K562 (cell line): Measurements from ENCODE around the gene CACNA1C. TPM values are rescaled to one million over a fixed set of nuclear protein-coding genes. Genes with fewer than 3 reads are reported as not detected.

ENCODE experiments used
- ATAC-seq: fragments of 200-7000 bp; cut with Tn5 transposase; 3 replicates; pipeline ENCODE4 v1.9.1; 2020; ENCODE audit warnings: moderate library complexity
- BruUV-seq: library from RNA; stranded (reverse); fragments of 400-500 nt; replicated peaks from 2 replicates; lab custom pipeline; 2021; lab: Mats Ljungman, UMichigan
- CTCF ChIA-PET: fragments of 300-600 bp; formaldehyde crosslinking; extraction: SDS; loops from one replicate; lab custom pipeline; 2021; ENCODE audit warnings: low intra/inter-chr PET ratio; lab: Yijun Ruan, JAX
- POLR2A ChIA-PET: fragments of 300-600, 350-650 bp; sonication (Branson Sonifier 250); formaldehyde crosslinking; extraction: SDS; loops from one replicate; lab custom pipeline; 2021; ENCODE audit warnings: antibody characterized with exemption, inconsistent platforms; lab: Yijun Ruan, JAX
- DNase-seq, 4 experiments: peaks; one replicate each; pipeline versions ENCODE4 v3.0.0 to v3.0.0-alpha.2; 2011 to 2018; ENCODE audit warnings: low spot score in 3 of 4, mixed read lengths in 3 of 4; ENCODE audit errors: extremely low read depth in 1 of 4
- FAIRE-seq: peaks from 2 replicates; lab custom pipeline; 2011; peaks lifted over from hg19 to GRCh38; lab: Jason Lieb, UNC
- H2AFZ ChIP-seq: 2 replicates; pipeline ENCODE4 v1.6.0; 2011; ENCODE audit warnings: low read depth, low read length, control low read depth, inconsistent platforms
- H3K27ac ChIP-seq: fragments of 200-600 bp; 3 replicates; pipeline ENCODE4 v1.8.0; 2011; ENCODE audit warnings: low read depth, mild to moderate bottlenecking, control low read depth, inconsistent platforms, low read length, moderate library complexity, mixed read lengths; ENCODE audit errors: extremely low read depth
- H3K27me3 ChIP-seq, 2 experiments: fragments of 300-600 bp in 1 of 2; 2 replicates in 1 of 2; 3 replicates in 1 of 2; pipeline versions ENCODE4 v1.6.0 to v1.8.0; 2011; ENCODE audit warnings: inconsistent platforms in 2 of 2, low read length in 2 of 2, mild to moderate bottlenecking in 1 of 2, mixed read lengths in 1 of 2, moderate library complexity in 1 of 2; ENCODE audit not compliant: control insufficient read depth in 2 of 2, insufficient read depth in 2 of 2
- H3K36me3 ChIP-seq: fragments of 300-600 bp; 3 replicates; pipeline ENCODE4 v1.8.0; 2011; ENCODE audit warnings: mild to moderate bottlenecking, low read length, inconsistent platforms; ENCODE audit not compliant: control insufficient read depth, insufficient read depth
- H3K4me1 ChIP-seq, 2 experiments: fragments of 200-600 bp in 1 of 2; replicated peaks in 1 of 2; 2 replicates in 1 of 2; 3 replicates in 1 of 2; pipeline versions ENCODE4 v1.5.1 to v1.8.0; 2011; ENCODE audit warnings: inconsistent platforms in 2 of 2, low read length in 2 of 2, mild to moderate bottlenecking in 1 of 2, mixed read lengths in 1 of 2, moderate library complexity in 1 of 2; ENCODE audit not compliant: control insufficient read depth in 2 of 2, insufficient read depth in 2 of 2
- H3K4me2 ChIP-seq: 2 replicates; pipeline ENCODE4 v1.6.1; 2011; ENCODE audit warnings: low read length, control low read depth, inconsistent platforms, mixed read lengths; ENCODE audit not compliant: insufficient read depth
- H3K4me3 ChIP-seq: fragments of 200-600 bp; sonication (generic), shearing (Covaris generic); 2 replicates; pipeline ENCODE4 v1.5.1; 2016; ENCODE audit warnings: control low read depth, inconsistent platforms
- H3K79me2 ChIP-seq: fragments of 200-600 bp; 3 replicates; pipeline ENCODE4 v1.8.0; 2011; ENCODE audit warnings: low read length, inconsistent platforms; ENCODE audit not compliant: control insufficient read depth, insufficient read depth
- H3K9ac ChIP-seq, 2 experiments: 2 replicates each; pipeline versions ENCODE4 v1.6.0 to v1.6.1; 2011; ENCODE audit warnings: low read depth in 2 of 2, low read length in 2 of 2, control low read depth in 1 of 2, inconsistent platforms in 1 of 2, mild to moderate bottlenecking in 1 of 2, mixed read lengths in 1 of 2; ENCODE audit not compliant: insufficient read depth in 1 of 2
- H3K9me1 ChIP-seq: one replicate; pipeline ENCODE4 v1.6.0; 2011; ENCODE audit warnings: inconsistent platforms, mild to moderate bottlenecking, low read length, moderate library complexity; ENCODE audit not compliant: control insufficient read depth, insufficient read depth
- H3K9me3 ChIP-seq: replicated peaks from 2 replicates; pipeline ENCODE4 v1.5.1; 2011; ENCODE audit warnings: low read depth, low read length, inconsistent platforms; ENCODE audit not compliant: control insufficient read depth, insufficient read depth
- H4K20me1 ChIP-seq: replicated peaks from 2 replicates; pipeline ENCODE4 v1.6.1; 2011; ENCODE audit warnings: low read length, inconsistent platforms, mixed read lengths; ENCODE audit not compliant: control insufficient read depth, insufficient read depth
- BMI1 ChIP-seq: fragments of 150-350 bp; IDR thresholded peaks from 2 replicates; pipeline ENCODE4 v1.6.1; 2014; ENCODE audit warnings: low read length
- BRF2 ChIP-seq: IDR thresholded peaks from 3 replicates; pipeline ENCODE4 v1.6.1; 2011; ENCODE audit warnings: borderline replicate concordance, mild to moderate bottlenecking; ENCODE audit not compliant: insufficient read length, insufficient read depth
- CAMTA2 ChIP-seq: fragments of 250-450 bp; sonication (Bioruptor Pico); conservative IDR thresholded peaks from 2 replicates; pipeline ENCODE4 v1.5.1; 2022
- CC2D1A ChIP-seq: fragments of 450-650 bp; IDR thresholded peaks from 2 replicates; pipeline ENCODE4 v1.6.1; 2017; ENCODE audit warnings: mild to moderate bottlenecking
- DIDO1 ChIP-seq: fragments of 450-650 bp; IDR thresholded peaks from 2 replicates; pipeline ENCODE4 v1.6.1; 2016; ENCODE audit warnings: low read depth, missing biosample characterization, missing genetic modification characterization
- EHMT2 ChIP-seq: fragments of 450-650 bp; IDR thresholded peaks from 2 replicates; pipeline ENCODE4 v1.6.1; 2018; ENCODE audit warnings: antibody characterized with exemption
- HOMEZ ChIP-seq: fragments of 250-450 bp; sonication (Bioruptor Pico); IDR thresholded peaks from 2 replicates; pipeline ENCODE4 v1.4.0; 2020; ENCODE audit warnings: mild to moderate bottlenecking, moderate library complexity
- JUNB ChIP-seq: fragments of 450-650 bp; formaldehyde crosslinking; conservative IDR thresholded peaks from 2 replicates; pipeline ENCODE4 v1.4.0; 2020; ENCODE audit warnings: mild to moderate bottlenecking
- MCM3 ChIP-seq: fragments of 450-650 bp; IDR thresholded peaks from 2 replicates; pipeline ENCODE4 v1.6.1; 2016
- MITF ChIP-seq: IDR thresholded peaks from 2 replicates; pipeline ENCODE4 v1.6.1; 2014; ENCODE audit warnings: antibody characterized with exemption
- MYNN ChIP-seq, 2 experiments: sonication (generic); formaldehyde crosslinking in 1 of 2; IDR thresholded peaks; 2 replicates each; pipeline versions ENCODE4 v1.5.0 to v1.6.1; 2016 to 2020; ENCODE audit warnings: antibody characterized with exemption in 1 of 2, missing genetic modification reagents in 1 of 2
- POLR2B ChIP-seq: fragments of 450-650 bp; IDR thresholded peaks from 2 replicates; pipeline ENCODE4 v1.6.1; 2018; ENCODE audit warnings: low read depth; ENCODE audit not compliant: partially characterized antibody
- RHOXF2B ChIP-seq: fragments of 250-450 bp; sonication (Bioruptor Pico); conservative IDR thresholded peaks from 2 replicates; pipeline ENCODE4 v1.5.1; 2021
- SRSF7 ChIP-seq: fragments of 200-400 bp; formaldehyde crosslinking; optimal IDR thresholded peaks from 2 replicates; pipeline ENCODE3; 2017; ENCODE audit warnings: mild to moderate bottlenecking, low read depth, low read length
- TAF9B ChIP-seq: fragments of 450-650 bp; IDR thresholded peaks from 2 replicates; pipeline ENCODE4 v1.6.1; 2018; ENCODE audit warnings: mild to moderate bottlenecking; ENCODE audit not compliant: partially characterized antibody
- TSHZ1 ChIP-seq: fragments of 250-450 bp; sonication (Bioruptor Pico); IDR thresholded peaks from 2 replicates; pipeline ENCODE4 v1.4.0; 2020; ENCODE audit warnings: mild to moderate bottlenecking, moderate library complexity
- WGBS: fragments of 100-300 bp; shearing (Covaris generic); methylation state at CpG from one replicate; pipeline ENCODE4 v1.1.6; 2016; ENCODE audit warnings: low coverage, mixed read lengths; ENCODE audit not compliant: insufficient coverage; ENCODE audit errors: missing lambda C conversion rate; 5-methylcytosine and 5-hydroxymethylcytosine counted together
- in situ Hi-C: fragments of 300-500 bp; cut with MboI; formaldehyde crosslinking; loops from 4 replicates; pipeline ENCODE4 v1.15.0; 2018; ENCODE audit warnings: inconsistent platforms, mixed read lengths
- intact Hi-C: fragments of 100-400 bp; cut with micrococcal nuclease; formaldehyde crosslinking; loops from 2 replicates; pipeline ENCODE4 v1.14.2; 2022
- polyA plus RNA-seq, 8 experiments: library from polyadenylated mRNA; depleted of rRNA in 4 of 8; stranded (reverse) in 5 of 8; unstranded in 3 of 8; fragments of >200 nt; fragmentation: Nextera tagmentation in 2 of 8; fragmentation: Illumina TruSeq in 1 of 8; extraction: Ambion mirVana in 2 of 8; extraction: Trizol in 1 of 8; gene quantifications; 2 replicates each; pipeline versions ENCODE4 v1.2.1 to v1.2.3, GENCODE V29; 2011 to 2014; ENCODE audit warnings: inconsistent platforms in 1 of 8, missing spikeins in 1 of 8
- total RNA-seq, 7 experiments: library from RNA; depleted of rRNA in 6 of 7; stranded (reverse); fragments of >200 nt in 6 of 7; fragmentation: Illumina TruSeq in 2 of 7; extraction: Trizol in 2 of 7; gene quantifications; 2 replicates each; pipeline versions ENCODE4 v1.2.1 to v1.2.3, GENCODE V29; 2011 to 2021; ENCODE audit warnings: low replicate concordance in 1 of 7

Gene CACNA1C
- total and polyA plus RNA-seq, 9 of the 15 experiments (the other 6 are each of a cell fraction or from before 2014, with no cell fraction given): not detected

- peaks cover 3 to 22% of the 10 kb centered on the region in 2 experiments; a peak in 3 of 5 replicates for H3K4me1 ChIP-seq
- no peak overlapping the region for H3K27ac ChIP-seq
- 0% methylated on average over 2 of the region's 3 CpGs for WGBS
- no peak overlapping the region for H2AFZ ChIP-seq
- no peak for DNase-seq
- H3K36me3 ChIP-seq: no peaks in the 10 kb centered on the region
- no peak for FAIRE-seq
- H3K79me2 ChIP-seq: no peaks in the 10 kb centered on the region
- H3K27me3 ChIP-seq: no peaks in the 10 kb centered on the region
- POLR2A ChIA-PET: no interaction called here
- H3K4me3 ChIP-seq: no peak overlapping the region
- intact Hi-C loops: no loop called here
- in situ Hi-C loops: no loop called here
- H4K20me1 ChIP-seq: no peaks in the 10 kb centered on the region
- no peak overlapping the region for H3K4me2 ChIP-seq
- no peaks in the 10 kb centered on the region for H3K9me1 ChIP-seq
- ATAC-seq: no peak
- BruUV-seq: no TSS peak
- H3K9me3 ChIP-seq: no peaks in the 10 kb centered on the region
- no peak overlapping the region for H3K9ac ChIP-seq
- CTCF ChIA-PET: no interaction called here
- no peak for TF ChIP-seq EHMT2
- no peak for TF ChIP-seq MCM3
- TF ChIP-seq BRF2: no peak
- no peak for TF ChIP-seq HOMEZ
- no peak for TF ChIP-seq JUNB
- TF ChIP-seq TAF9B: no peak
- TF ChIP-seq POLR2B: no peak
- no peak for TF ChIP-seq SRSF7
- no peak for TF ChIP-seq CC2D1A
- no peak for TF ChIP-seq CAMTA2 (CRISPR knock-in tag)
- TF ChIP-seq MITF: no peak
- no peak for TF ChIP-seq DIDO1 (tag)
- TF ChIP-seq TSHZ1: no peak
- no peak for TF ChIP-seq RHOXF2B
- no peak for TF ChIP-seq MYNN (IDR thresholded peaks at IDR 0.05)
- no peak for TF ChIP-seq MYNN (CRISPR knock-in tag; IDR thresholded peaks at IDR 0.05)
- TF ChIP-seq BMI1: no peak
Measured at GRCh38 chr12:2335513-2335912, 282.7 kb downstream of the CACNA1C start.
